ENCODE data around the gene COQ8B.

GRCh38 chr19:40658031-40658430, 58.7 kb downstream of the COQ8B start:
- TF ChIP-seq GATA2 (IDR thresholded peaks at IDR 0.05; ENCODE audit: low read depth, low read length) (no peak), GATA3 (IDR thresholded peaks at IDR 0.05; ENCODE audit: low read depth, low read length) (no peak)

Data from SH-SY5Y (cell line).